Posterior vena cava (tissue), 2 donors: Measurements from ENCODE around the gene MXI1. TPM values are rescaled to one million over a fixed set of nuclear protein-coding genes. Genes with fewer than 3 reads are reported as not detected.
"Not testable (repeated sequence)": the region's sequence is repeated elsewhere in the genome, so short reads cannot be mapped to it uniquely, and the experiment has no call there.

ENCODE experiments used
- DNase-seq: peaks from one replicate; pipeline ENCODE4 v3.0.0-alpha.2; 2020; ENCODE audit warnings: low spot score
- intact Hi-C, 2 donors: fragments of 100-400 bp; cut with DNase I; formaldehyde crosslinking; loops; one replicate each; pipeline versions ENCODE4 v1.14.1 to v1.14.2; 2022 to 2023
- total RNA-seq, 2 donors: library from RNA; stranded (reverse); fragmentation: NEBNext Ultra II Directional; extraction: Animal tissue kit (Norgen Biotek cat#: 25700); gene quantifications; one replicate each; pipeline ENCODE4 v1.2.1, GENCODE V29; 2021
- donor health status: DM: yes; HTN: yes; CAD: no.
- donor health status: DM: yes; HTN: yes; CAD: no.

MXI1 gene
- total RNA-seq, 2 donors from 2014 or later = 45.5 to 51.9 TPM

DNA sequence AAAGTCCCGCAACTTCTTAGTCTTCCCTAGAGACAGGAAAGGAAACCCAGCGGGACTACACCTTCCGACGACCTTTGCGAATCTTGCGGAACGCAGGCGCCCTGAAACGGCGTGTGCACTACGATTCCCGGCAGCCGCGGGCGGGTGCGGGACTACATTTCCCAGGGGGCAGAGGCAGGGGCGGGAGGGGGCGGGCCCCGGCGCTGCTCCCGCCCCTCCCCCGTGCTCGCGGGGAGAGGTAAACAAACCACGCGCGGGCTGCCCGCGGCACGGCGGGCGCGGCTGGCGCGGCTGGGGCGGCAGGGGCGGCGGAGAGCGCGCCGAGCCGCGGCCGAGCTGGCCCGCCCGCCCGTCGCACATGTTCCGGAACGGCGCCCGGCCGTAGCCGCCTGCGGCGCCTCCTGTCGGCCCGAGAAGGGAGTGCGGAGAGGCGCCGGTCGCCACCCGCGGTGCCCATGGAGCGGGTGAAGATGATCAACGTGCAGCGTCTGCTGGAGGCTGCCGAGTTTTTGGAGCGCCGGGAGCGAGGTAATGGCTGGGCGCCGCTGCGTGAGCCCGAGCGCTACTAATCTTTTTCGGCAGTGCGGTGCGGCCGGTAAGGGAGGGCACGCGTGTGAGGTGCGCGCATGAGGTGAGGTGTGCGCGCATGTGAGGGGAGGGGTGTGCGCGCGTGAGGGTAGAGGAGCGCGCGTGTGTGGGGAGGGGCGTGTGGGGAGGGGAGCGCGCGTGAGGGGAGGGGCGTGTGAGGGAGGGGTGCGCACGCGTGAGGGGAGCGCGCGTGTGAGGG lies 18.5 kb downstream of the MXI1 start:
- DNase-seq = peak; percentile 97
- intact Hi-C loops = loop anchor here (2.0 to 5.0 kb wide), 2 partner anchors 46 to 87 kb away; no protein-coding TSS in a partner anchor

DNA sequence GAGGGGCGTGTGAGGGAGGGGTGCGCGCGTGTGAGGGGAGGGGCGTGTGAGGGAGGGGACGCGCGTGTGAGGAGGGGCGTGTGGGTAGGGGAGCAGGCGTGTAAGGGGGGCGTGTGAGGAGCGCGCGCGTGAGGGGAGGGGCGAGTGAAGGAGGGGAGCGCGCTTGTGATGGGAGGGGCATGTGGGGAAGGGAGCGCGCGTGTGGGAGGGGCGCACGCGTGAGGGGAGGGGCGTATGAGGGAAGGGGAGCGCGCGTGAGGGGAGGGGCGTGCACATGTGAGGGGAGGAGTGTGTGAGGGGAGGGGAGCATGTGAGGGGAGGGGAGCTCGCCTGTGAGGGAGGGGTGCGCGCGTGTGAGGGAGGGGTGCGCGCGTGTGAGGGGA lies 19.1 kb downstream of the MXI1 start:
- DNase-seq = peak; percentile 98
- intact Hi-C loops = loop anchor here (2.0 to 5.0 kb wide), 2 partner anchors 46 to 88 kb away; no protein-coding TSS in a partner anchor

DNA sequence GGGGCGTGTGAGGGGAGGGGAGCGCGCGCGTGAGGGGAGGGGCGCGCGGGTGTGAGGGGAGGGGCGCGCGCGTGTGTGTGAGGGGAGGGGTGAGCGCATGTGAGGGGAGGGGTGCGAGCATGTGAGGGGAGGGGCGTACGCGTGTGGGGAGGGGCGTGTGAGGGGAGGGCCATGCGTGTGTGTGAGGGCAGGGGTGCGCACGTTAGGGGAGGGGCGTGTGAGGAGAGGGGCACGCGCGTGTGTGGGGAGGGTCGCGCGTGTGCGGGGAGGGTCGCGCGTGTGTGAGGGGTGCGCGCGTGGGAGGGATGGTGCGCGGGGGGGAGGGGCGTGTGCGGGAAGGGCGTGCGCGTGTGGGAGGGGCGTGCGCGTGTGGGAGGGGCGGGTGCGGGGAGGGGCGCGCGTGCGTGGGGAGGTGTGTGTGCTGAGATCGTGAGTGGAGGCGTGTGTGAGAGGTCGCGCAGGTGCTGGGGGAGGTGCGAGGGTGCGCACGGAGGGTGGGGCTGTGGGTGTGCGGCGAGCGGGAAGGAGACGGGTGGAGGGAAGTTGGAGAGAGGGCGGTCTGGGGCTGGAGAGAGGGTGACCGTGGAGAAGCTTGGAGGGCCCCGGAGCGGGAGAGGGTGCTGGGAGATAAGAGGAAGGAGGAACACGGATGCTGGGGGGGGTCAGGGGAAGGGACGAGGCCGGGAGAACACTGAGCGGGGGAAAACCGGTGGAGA lies 19.7 kb downstream of the MXI1 start:
- intact Hi-C loops = loop anchor here (2.0 to 5.0 kb wide), 2 partner anchors 45 to 88 kb away; no protein-coding TSS in a partner anchor
- DNase-seq = peak; percentile 92

DNA sequence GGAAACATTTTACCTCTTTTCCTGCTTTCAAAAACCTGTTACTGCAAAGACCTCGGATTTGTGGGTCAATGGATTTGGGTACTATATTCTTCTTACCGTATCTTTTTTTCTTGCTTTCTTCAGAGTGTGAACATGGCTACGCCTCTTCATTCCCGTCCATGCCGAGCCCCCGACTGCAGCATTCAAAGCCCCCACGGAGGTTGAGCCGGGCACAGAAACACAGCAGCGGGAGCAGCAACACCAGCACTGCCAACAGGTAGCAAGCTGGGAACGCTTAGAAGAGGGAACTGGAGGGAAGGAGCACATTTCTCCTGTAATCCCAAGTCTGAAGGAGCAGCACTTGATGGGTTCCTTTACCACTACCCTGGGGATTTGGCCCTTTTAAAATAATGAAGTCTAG lies 20.7 kb downstream of the MXI1 start:
- intact Hi-C loops = loop anchor here (5.0 kb wide), 1 partner anchor 44 kb away; no protein-coding TSS in a partner anchor
- DNase-seq = no peak

DNA sequence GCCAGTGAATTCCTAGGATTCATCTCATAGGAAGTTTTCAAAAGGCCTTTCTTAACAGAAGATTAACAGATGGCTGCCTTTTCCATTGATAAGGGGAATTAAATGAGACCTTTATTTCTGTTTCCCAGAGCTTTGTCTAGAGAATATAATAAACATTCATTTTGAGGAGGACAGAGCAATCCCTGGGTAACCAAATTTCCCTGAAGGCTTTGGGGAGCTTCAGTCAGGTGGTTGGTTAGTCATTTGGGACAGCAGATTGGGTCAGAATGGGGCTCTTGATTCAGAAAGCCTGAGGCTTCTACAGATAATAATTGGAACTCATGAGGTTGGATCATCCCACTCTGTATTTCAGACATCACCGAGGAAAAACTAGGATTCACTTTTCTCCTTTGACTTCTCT lies 21.8 kb downstream of the MXI1 start:
- intact Hi-C loops = loop anchor here (5.0 kb wide), 1 partner anchor 43 kb away; no protein-coding TSS in a partner anchor
- no peak for DNase-seq

DNA sequence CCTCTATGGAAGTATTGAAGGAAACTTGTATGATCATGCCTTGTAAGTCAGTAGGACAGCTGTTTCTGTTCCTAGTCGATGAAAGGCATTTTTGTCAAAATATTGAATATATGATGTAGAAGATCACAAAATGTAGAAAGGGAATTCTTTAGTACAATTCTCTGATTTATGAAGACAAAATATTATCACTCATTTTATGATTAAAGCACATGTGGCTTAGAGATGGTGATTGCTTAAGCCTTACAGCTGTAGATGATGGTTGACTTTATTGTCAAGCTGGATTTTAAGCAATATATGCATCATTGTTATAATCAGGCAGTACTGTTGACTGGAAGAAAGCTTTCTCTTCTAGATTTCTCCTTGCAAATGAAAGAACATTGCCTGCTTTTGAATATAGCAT lies 26.4 kb downstream of the MXI1 start:
- no peak for DNase-seq
- intact Hi-C loops = no loop called here

DNA sequence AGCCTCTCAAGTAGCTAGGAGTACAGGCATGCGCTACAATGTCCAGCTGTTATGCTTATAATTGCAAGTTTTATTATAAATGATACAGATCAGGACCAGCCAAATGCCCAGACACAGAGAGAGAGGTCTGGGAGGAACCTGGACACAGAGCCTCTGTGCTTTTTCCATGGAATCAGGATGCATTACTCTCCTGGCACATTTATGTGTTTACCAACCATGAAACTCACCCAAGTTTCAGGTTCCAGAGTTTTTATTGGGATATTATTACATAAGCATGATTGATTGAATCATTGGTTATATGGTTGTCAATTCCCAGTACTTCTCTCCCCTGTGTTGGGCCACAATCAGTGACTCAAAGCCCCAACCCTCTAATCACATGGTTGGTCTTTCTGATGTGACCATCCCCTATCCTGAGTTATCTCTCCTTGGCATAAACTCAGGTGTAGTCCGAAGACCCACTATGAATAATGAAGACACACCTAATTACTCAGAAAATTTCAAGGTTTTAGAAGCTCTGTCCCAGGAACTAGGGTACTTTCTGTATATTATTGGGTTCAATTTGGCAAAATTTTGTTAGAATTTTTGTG lies 30.6 kb downstream of the MXI1 start:
- no peak for DNase-seq
- intact Hi-C loops = no loop called here

DNA sequence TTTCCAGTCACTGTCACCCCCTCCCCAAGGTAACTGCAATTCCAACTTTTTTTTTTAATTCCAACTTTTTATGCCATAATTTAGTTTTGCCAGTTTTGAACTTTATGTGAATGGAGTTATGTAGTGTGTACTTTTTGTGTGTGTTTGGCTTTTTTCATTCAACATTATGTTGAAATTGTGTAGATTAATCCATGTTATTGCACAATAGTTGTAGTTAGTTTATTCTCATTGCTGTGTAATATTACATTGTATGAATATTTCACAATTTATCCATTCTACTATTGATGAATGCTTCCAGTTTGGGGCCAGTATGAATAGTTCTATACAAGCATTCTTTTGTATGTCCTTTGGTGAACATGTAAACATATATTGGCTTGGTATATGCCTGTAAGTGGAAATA lies 32.5 kb downstream of the MXI1 start:
- intact Hi-C loops = no loop called here
- DNase-seq = no peak

DNA sequence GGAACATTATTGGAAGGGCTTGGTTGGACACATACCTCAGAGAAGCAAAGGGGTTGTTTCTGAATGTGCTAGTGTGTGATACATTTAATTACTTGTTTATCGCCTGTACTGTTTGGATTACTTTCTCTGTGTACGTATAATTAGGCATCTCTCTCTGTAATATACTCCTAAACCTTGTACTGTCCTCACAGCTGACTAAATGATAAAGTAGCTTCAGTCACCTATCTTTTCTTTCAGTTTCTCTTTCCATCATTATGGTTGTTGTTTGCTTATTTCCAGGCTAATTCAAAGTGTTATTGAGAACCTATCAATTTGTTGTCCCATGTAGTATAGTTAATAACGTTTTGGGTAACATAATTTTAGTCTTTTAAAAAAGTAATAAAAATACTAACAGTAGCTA lies 34.0 kb downstream of the MXI1 start:
- no peak for DNase-seq
- intact Hi-C loops = no loop called here

DNA sequence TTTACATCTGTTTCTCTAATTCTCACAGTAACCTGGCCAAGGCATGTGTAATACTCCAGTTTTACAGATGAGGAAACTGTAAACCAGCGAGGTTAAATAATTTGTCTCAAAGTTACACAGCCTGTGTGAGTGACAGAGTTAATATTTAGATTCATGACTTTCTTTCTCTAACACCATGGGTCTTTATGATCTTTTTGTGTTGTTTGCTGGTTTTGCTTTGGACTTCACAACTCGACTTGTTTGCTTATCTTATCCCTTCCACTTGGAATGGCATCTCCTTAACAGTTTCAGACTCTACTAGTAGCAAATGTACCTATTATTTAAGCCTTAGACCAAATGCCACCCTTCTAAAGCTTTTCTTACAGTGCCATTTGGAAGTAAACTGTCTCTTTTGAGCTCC lies 34.4 kb downstream of the MXI1 start:
- intact Hi-C loops = no loop called here
- DNase-seq = no peak

DNA sequence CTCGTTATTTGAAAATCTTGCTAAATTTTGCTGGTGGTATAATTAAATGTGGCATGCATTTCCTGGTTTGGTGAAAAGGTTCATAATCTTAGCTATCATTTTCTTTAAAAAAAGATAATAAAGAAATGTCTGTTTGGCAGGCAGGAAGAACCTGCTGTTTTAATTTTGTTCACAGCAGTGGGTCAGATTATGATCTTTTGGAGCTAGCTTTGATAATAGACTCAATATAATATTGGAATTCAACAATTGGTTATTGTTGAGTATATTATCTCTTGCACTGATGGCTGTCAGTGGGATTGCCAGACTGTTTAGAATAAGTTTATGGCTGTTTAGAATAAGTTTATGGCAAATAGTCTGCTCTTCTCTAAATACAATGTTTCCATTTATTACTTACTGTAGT lies 35.1 kb downstream of the MXI1 start:
- intact Hi-C loops = no loop called here
- no peak for DNase-seq

DNA sequence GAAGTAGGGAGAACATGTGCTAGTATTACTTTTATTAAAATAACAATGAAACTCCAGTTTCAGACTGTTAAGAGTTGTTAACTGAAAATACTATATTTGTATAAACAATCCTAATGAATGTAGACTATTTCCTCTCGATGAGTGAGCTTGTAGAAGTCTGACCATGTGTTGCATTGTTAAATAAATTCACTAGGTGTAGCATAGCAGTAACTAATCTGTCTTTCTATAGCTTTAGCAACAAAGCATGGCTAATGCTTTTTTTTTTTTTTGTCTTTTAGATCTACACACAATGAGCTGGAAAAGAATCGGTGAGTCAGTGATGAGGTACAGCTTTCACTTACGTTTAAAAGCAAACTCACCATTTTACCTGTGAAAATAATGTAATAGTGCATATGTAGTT lies 37.1 kb downstream of the MXI1 start:
- no peak for DNase-seq
- intact Hi-C loops = no loop called here

DNA sequence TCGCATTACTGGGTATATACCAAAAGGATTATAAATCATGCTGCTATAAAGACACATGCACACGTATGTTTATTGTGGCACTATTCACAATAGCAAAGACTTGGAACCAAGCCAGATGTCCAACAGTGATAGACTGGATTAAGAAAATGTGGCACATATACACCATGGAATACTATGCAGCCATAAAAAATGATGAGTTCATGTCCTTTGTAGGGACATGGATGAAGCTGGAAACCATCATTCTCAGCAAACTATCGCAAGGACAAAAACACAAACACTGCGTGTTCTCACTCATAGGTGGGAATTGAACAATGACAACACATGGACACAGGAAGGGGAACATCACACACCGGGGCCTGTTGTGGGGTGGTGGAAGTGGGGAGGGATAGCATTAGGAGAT lies 40.4 kb downstream of the MXI1 start:
- intact Hi-C loops, DNase-seq: not testable (repeated sequence)

DNA sequence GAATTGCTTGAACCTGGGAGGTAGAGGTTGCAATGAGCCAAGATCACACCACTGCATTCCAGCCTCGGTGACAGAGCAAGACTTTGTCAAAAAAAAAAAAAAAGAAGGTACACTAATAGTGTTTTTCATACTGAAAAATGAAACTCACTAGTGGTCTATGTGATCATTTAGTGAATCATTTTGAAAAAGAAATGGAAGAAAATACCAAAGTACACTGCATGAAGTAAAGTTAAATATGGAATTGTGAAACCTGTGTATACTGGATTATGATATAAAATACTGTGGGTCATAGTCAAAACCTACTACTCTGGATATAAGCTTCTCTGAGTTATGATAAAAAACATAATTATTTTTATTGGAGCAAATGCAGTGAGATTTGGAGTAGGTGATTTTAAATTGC lies 42.1 kb downstream of the MXI1 start:
- intact Hi-C loops, DNase-seq: not testable (repeated sequence)

DNA sequence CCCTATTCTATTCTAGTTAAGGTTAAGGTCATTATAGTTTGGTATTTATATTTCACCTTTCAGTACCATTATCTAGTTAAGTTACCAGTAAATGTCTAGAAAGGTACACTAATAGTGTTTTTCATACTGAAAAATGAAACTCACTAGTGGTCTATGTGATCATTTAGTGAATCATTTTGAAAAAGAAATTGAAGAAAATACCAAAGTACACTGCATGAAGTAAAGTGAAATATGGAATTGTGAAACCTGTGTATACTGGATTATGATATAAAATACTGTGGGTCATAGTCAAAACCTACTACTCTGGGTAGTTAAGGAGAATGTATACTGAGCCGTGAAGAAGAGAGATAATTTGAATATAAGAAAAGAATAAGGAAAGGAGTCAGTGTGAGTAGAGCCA lies 44.0 kb downstream of the MXI1 start:
- DNase-seq, intact Hi-C loops: not testable (repeated sequence)

DNA sequence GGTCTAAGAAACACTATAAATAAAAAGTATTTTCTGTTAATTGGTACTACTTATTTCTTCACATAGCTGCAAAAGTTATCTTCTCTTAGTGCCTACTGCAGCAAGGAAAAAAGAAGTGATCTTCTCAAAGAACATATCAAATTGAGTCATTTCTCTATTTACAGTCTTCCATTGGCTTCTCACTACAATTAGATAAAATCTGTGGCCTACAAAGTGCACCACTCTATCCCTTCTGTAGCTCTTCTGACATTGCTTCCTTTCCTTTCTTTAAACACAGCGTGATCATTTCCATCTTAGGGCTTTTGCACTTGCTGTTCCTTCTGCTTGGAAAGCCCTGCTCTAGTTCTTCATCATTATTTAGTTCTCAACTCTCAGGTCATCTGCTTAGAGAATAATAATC lies 44.7 kb downstream of the MXI1 start:
- no peak for DNase-seq
- intact Hi-C loops = no loop called here

DNA sequence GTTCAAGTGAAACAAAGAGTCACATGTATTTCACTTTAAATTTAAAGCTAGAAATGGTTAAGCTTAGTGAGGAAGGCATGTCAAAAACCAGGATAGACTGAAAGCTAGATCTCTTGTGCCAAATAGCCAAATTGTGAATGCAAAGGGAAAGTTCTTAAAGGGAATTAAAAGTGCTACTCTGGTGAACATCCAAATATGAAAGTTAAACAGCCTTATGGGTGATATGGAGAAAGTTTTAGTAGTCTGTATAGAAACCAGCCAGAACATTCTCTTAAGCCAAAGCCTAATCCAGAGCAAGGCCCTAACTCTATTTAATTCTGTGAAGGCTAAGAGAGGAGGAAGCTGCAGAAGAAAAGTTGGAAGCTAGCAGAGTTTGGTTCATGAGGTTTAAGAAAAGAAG lies 47.1 kb downstream of the MXI1 start:
- intact Hi-C loops = no loop called here

DNA sequence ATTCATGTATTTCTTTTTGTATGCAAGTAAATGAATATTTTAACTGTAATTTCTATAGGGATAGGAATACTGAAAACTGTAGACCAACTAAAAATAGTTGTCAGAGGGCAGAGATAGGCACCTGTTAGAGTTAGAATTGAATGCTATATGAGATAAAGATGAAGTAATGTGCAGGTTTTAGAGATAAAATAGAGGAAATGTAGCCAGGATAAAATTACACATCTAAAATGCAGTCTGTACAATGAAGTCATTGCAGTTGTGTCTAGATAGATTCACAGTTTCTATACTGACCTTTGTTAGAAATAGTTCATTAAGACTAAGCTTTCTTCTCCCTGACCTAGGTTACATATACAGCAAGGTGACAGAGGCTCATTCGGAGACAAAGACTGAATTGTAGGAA lies 51.1 kb downstream of the MXI1 start:
- DNase-seq = no peak
- intact Hi-C loops = no loop called here

More for the DNA sequence above, 47.1 kb downstream of the MXI1 start:
- DNase-seq = no peak

DNA sequence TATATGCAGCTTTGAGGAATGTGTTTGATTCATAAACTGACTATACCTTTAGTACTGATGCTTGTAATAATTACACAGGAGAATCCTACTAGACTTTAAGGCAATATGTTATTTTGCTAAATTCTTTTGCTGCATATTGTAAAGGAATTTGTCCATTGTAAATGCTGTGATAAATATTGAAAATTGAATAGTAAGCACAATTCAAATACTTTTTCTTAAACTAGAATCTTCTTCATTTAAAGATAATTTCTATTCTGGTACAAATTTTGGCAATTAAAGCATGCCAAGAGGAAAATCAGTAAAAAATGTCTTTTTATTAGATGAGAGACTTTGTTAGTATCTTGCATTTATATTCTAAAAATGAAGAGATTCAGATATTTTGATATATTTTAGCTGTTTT lies 51.9 kb downstream of the MXI1 start:
- intact Hi-C loops = no loop called here
- DNase-seq = no peak

DNA sequence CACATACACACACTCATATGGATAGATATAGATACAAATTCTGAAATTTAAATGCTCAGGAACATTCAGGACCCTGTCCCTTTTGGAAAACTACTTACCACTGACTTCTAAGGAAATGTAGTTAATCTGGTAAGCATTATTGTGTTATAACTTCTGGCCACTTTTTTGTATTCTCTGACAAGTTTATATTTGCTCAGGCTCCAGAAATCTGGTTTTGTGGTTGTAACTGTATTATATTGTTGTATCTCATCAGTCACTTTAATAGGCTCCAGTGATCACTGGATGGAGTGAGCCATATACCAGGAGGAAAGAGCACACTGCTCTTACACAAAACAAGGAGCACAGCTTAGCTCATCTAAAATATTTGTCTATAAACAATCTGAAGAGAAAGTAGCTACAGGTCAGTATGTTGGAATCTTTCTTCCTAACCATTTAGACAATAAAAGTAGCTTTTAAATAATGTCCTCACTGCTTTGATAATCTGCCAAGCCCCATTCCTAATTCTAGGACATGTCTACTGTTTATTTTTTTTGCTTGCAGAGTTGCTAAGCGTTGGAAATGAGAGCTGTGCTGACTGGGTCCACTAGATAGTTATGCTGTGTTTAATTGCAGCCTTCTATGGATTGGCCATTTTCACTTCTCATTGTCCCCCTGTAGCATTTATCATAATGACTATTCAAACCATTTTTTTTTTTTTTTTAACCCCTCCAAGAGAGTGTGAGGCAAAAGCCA lies 53.5 kb downstream of the MXI1 start:
- DNase-seq = no peak
- intact Hi-C loops = no loop called here
